ENCODE data around the gene NME7. TPM values are rescaled to one million over a fixed set of nuclear protein-coding genes. Genes with fewer than 3 reads are reported as not detected.

The NME7 gene
- total and polyA plus RNA-seq, 2 experiments from 2014 or later = 22.3 to 35.3 TPM

GRCh38 chr1:169240449-169241232 is 127.0 kb downstream of the NME7 start:
- Histone ChIP-seq H3K79me2 (ENCODE audit: insufficient read depth) (no peaks in the 10 kb centered on the region), H3K27ac (no peak overlapping the region), H3K9me3 (ENCODE audit: low read depth) (no peaks in the 10 kb centered on the region), H2AFZ (peak overlapping the region; percentile 12; the same call in 1 of the 2 replicates), H3F3A (ENCODE audit: insufficient read depth) (0 out of 2 replicates have a peak, but pooled peaks cover 7% of the 10 kb centered on the region), H3K36me3 (ENCODE audit: low read depth) (no peaks in the 10 kb centered on the region), H3K4me1 (ENCODE audit: insufficient read depth) (peaks cover 16% of the 10 kb centered on the region), H3K9me2 (ENCODE audit: insufficient read depth) (no peaks in the 10 kb centered on the region), H4K20me1 (ENCODE audit: insufficient read depth) (no peaks in the 10 kb centered on the region), H3K4me2 (ENCODE audit: unreplicated experiment) (peak overlapping the region; percentile 53), H3K4me3 (peak overlapping the region; percentile 17; the same call in 1 of the 2 replicates), H3K27me3 (replicated peaks; ENCODE audit: insufficient read depth) (no peaks in the 10 kb centered on the region), H3K9ac (no peak overlapping the region)
- WGBS, 2 experiments (ENCODE audit: low coverage in 1 of 2, low lambda C conversion rate in 2 of 2, missing lambda C conversion rate in 2 of 2) = 10 to 23% methylated on average over 3 of the region's 3 CpGs
- in situ Hi-C loops (cut with MboI) = no loop called here
- DNase-seq = peak; percentile 35
- TF ChIP-seq EZH2 (IDR thresholded peaks at IDR 0.05; ENCODE audit: insufficient read depth, poor library complexity, severe bottlenecking) (no peak), EZH2phosphoT487 (IDR thresholded peaks at IDR 0.05; ENCODE audit: insufficient read depth, low read depth) (no peak)

GRCh38 chr1:169236880-169237279 is 130.7 kb downstream of the NME7 start:
- H3K36me3 ChIP-seq (ENCODE audit: low read depth) = no peaks in the 10 kb centered on the region; the same call in 1 of the 2 replicates
- H3K27me3 ChIP-seq (replicated peaks; ENCODE audit: insufficient read depth) = no peaks in the 10 kb centered on the region
- no peak for DNase-seq
- H3K9me2 ChIP-seq (ENCODE audit: insufficient read depth) = no peaks in the 10 kb centered on the region
- H3K9me3 ChIP-seq (ENCODE audit: low read depth) = no peaks in the 10 kb centered on the region
- H3K9ac ChIP-seq = no peak overlapping the region
- no peak overlapping the region for H3K4me3 ChIP-seq
- 97% methylated on average over 4 of the region's 4 CpGs for WGBS, 2 experiments (ENCODE audit: low coverage in 1 of 2, low lambda C conversion rate in 2 of 2, missing lambda C conversion rate in 2 of 2)
- H3K4me1 ChIP-seq (ENCODE audit: insufficient read depth) = peaks cover 16% of the 10 kb centered on the region
- in situ Hi-C loops (cut with MboI) = no loop called here
- no peak overlapping the region for H3K4me2 ChIP-seq (ENCODE audit: unreplicated experiment)
- no peak overlapping the region for H2AFZ ChIP-seq
- H3K27ac ChIP-seq = no peak overlapping the region
- no peaks in the 10 kb centered on the region for H3K79me2 ChIP-seq (ENCODE audit: insufficient read depth)
- no peaks in the 10 kb centered on the region for H4K20me1 ChIP-seq (ENCODE audit: insufficient read depth)
- TF ChIP-seq EZH2 (IDR thresholded peaks at IDR 0.05; ENCODE audit: insufficient read depth, poor library complexity, severe bottlenecking) (no peak), EZH2phosphoT487 (IDR thresholded peaks at IDR 0.05; ENCODE audit: insufficient read depth, low read depth) (no peak)
- H3F3A ChIP-seq (ENCODE audit: insufficient read depth) = 0 out of 2 replicates have a peak, but pooled peaks cover 7% of the 10 kb centered on the region

GRCh38 chr1:169236143-169236542 is 131.5 kb downstream of the NME7 start:
- no peaks in the 10 kb centered on the region for H3K9me3 ChIP-seq (ENCODE audit: low read depth)
- H3K4me2 ChIP-seq (ENCODE audit: unreplicated experiment) = no peak overlapping the region
- TF ChIP-seq EZH2phosphoT487 (IDR thresholded peaks at IDR 0.05; ENCODE audit: insufficient read depth, low read depth) (no peak), EZH2 (IDR thresholded peaks at IDR 0.05; ENCODE audit: insufficient read depth, poor library complexity, severe bottlenecking) (no peak)
- no peaks in the 10 kb centered on the region for H4K20me1 ChIP-seq (ENCODE audit: insufficient read depth)
- H3K36me3 ChIP-seq (ENCODE audit: low read depth) = no peaks in the 10 kb centered on the region; the same call in 1 of the 2 replicates
- H3K4me3 ChIP-seq = no peak overlapping the region
- no peaks in the 10 kb centered on the region for H3K79me2 ChIP-seq (ENCODE audit: insufficient read depth)
- no peak overlapping the region for H2AFZ ChIP-seq
- WGBS, 2 experiments (ENCODE audit: low coverage in 1 of 2, low lambda C conversion rate in 2 of 2, missing lambda C conversion rate in 2 of 2) = 10 to 19% methylated on average over 1 of the region's 1 CpG
- H3K4me1 ChIP-seq (ENCODE audit: insufficient read depth) = peaks cover 15% of the 10 kb centered on the region
- in situ Hi-C loops (cut with MboI) = no loop called here
- no peak overlapping the region for H3K27ac ChIP-seq
- H3K9me2 ChIP-seq (ENCODE audit: insufficient read depth) = no peaks in the 10 kb centered on the region
- H3F3A ChIP-seq (ENCODE audit: insufficient read depth) = 0 out of 2 replicates have a peak, but pooled peaks cover 7% of the 10 kb centered on the region
- H3K9ac ChIP-seq = no peak overlapping the region
- DNase-seq = peak; percentile 15
- H3K27me3 ChIP-seq (replicated peaks; ENCODE audit: insufficient read depth) = no peaks in the 10 kb centered on the region

GRCh38 chr1:169235568-169235967 is 132.0 kb downstream of the NME7 start:
- H3K4me1 ChIP-seq (ENCODE audit: insufficient read depth) = peaks cover 9% of the 10 kb centered on the region
- 0 out of 2 replicates have a peak, but pooled peaks cover 7% of the 10 kb centered on the region for H3F3A ChIP-seq (ENCODE audit: insufficient read depth)
- no peak overlapping the region for H2AFZ ChIP-seq
- no peak overlapping the region for H3K27ac ChIP-seq
- H3K27me3 ChIP-seq (replicated peaks; ENCODE audit: insufficient read depth) = no peaks in the 10 kb centered on the region
- no peak overlapping the region for H3K4me2 ChIP-seq (ENCODE audit: unreplicated experiment)
- no peak for DNase-seq
- H3K9ac ChIP-seq = no peak overlapping the region
- no peak overlapping the region for H3K4me3 ChIP-seq
- H3K9me2 ChIP-seq (ENCODE audit: insufficient read depth) = no peaks in the 10 kb centered on the region
- no peaks in the 10 kb centered on the region for H3K79me2 ChIP-seq (ENCODE audit: insufficient read depth)
- TF ChIP-seq EZH2 (IDR thresholded peaks at IDR 0.05; ENCODE audit: insufficient read depth, poor library complexity, severe bottlenecking) = no peak
- no peak for TF ChIP-seq EZH2phosphoT487 (IDR thresholded peaks at IDR 0.05; ENCODE audit: insufficient read depth, low read depth)
- in situ Hi-C loops (cut with MboI) = no loop called here
- H4K20me1 ChIP-seq (ENCODE audit: insufficient read depth) = no peaks in the 10 kb centered on the region
- H3K9me3 ChIP-seq (ENCODE audit: low read depth) = no peaks in the 10 kb centered on the region
- no peaks in the 10 kb centered on the region; the same call in 1 of the 2 replicates for H3K36me3 ChIP-seq (ENCODE audit: low read depth)
- WGBS, 2 experiments (ENCODE audit: low coverage in 1 of 2, low lambda C conversion rate in 2 of 2, missing lambda C conversion rate in 2 of 2) = 94 to 97% methylated on average over 2 of the region's 2 CpGs
